IgD-negative memory B cell (primary cell): ENCODE data around the gene ZNF423. TPM values are rescaled to one million over a fixed set of nuclear protein-coding genes. Genes with fewer than 3 reads are reported as not detected.

Experiments
- H3K27ac Mint-ChIP-seq, 3 donors: one replicate each; pipeline ENCODE4 v1.8.0; 2020 to 2022; ENCODE audit warnings: mild to moderate bottlenecking in 3 of 3, mixed read lengths in 3 of 3, moderate library complexity in 1 of 3
- H3K27me3 Mint-ChIP-seq: one replicate; pipeline ENCODE4 v1.8.0; 2021; ENCODE audit warnings: mixed read lengths
- H3K36me3 Mint-ChIP-seq: one replicate; pipeline ENCODE4 v1.8.0; 2020; ENCODE audit warnings: mild to moderate bottlenecking, mixed read lengths
- H3K4me1 Mint-ChIP-seq, 3 donors: one replicate each; pipeline ENCODE4 v1.8.0; 2020 to 2022; ENCODE audit warnings: mixed read lengths in 3 of 3, mild to moderate bottlenecking in 1 of 3
- H3K4me3 Mint-ChIP-seq, 4 donors: one replicate each; pipeline ENCODE4 v1.8.0; 2020 to 2022; ENCODE audit warnings: mild to moderate bottlenecking in 4 of 4, mixed read lengths in 4 of 4, moderate library complexity in 3 of 4
- H3K9me3 Mint-ChIP-seq, 3 donors: one replicate each; pipeline ENCODE4 v1.8.0; 2020 to 2021; ENCODE audit warnings: mixed read lengths in 3 of 3, mild to moderate bottlenecking in 1 of 3
- polyA plus RNA-seq: library from polyadenylated mRNA; unstranded; fragments of 300-500 nt; fragmentation: Illumina TruSeq; gene quantifications from one replicate; pipeline ENCODE4 v1.2.3, GENCODE V29; 2021

Gene ZNF423
- polyA plus RNA-seq, 1 donor from 2014 or later, result not detected

DNA sequence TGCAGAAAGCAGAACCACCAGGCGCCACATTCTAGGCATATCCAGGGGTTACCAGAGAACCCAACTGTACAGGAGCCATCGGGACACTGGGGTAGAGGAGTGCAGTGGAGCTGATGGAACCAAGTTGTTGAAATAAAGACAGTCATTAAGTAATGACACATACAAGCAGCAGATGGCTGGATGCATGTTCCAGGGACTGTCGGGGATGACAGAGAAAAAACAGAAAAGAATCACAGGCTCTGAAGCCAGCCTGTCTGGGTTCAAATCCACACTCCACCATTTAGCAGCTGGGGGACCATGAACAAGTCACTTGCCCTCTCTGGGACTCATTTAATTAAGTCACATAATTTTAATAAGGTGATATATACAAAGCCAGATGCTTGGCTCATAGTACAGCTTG is 117.1 kb downstream of the ZNF423 start:
- no peak overlapping the region for H3K4me3 Mint-ChIP-seq
- no peaks in the 10 kb centered on the region for H3K36me3 Mint-ChIP-seq
- H3K9me3 Mint-ChIP-seq, result peaks cover 0 to 3% (median 0%) of the 10 kb centered on the region in 3 donors
- H3K27me3 Mint-ChIP-seq, result no peaks in the 10 kb centered on the region
- no peak overlapping the region for H3K27ac Mint-ChIP-seq
- H3K4me1 Mint-ChIP-seq, result no peaks in the 10 kb centered on the region

GRCh38 chr16:49738001-49738400 is 117.9 kb downstream of the ZNF423 start:
- H3K27me3 Mint-ChIP-seq, result no peaks in the 10 kb centered on the region
- H3K4me1 Mint-ChIP-seq, result no peaks in the 10 kb centered on the region
- H3K27ac Mint-ChIP-seq, result no peak overlapping the region
- H3K36me3 Mint-ChIP-seq, result no peaks in the 10 kb centered on the region
- H3K4me3 Mint-ChIP-seq, result no peak overlapping the region
- H3K9me3 Mint-ChIP-seq, result peaks cover 0 to 3% (median 0%) of the 10 kb centered on the region in 3 donors

GRCh38 chr16:49737541-49737940 is 118.4 kb downstream of the ZNF423 start:
- peaks cover 0 to 3% (median 0%) of the 10 kb centered on the region in 3 donors for H3K9me3 Mint-ChIP-seq
- H3K36me3 Mint-ChIP-seq, result no peaks in the 10 kb centered on the region

GRCh38 chr16:49734331-49734730 is 121.6 kb downstream of the ZNF423 start:
- Mint-ChIP-seq H3K27ac (peak overlapping the region in 1 of 3 donors; percentile 9), H3K4me1 (no peaks in the 10 kb centered on the region), H3K36me3 (no peaks in the 10 kb centered on the region), H3K9me3 (peaks cover 7 to 11% (median 8%) of the 10 kb centered on the region in 3 donors), H3K4me3 (no peak overlapping the region), H3K27me3 (no peaks in the 10 kb centered on the region)

More at GRCh38 chr16:49737541-49737940, 118.4 kb downstream of the ZNF423 start:
- no peak overlapping the region for H3K4me3 Mint-ChIP-seq
- no peak overlapping the region for H3K27ac Mint-ChIP-seq
- no peaks in the 10 kb centered on the region for H3K4me1 Mint-ChIP-seq
- H3K27me3 Mint-ChIP-seq, result no peaks in the 10 kb centered on the region

GRCh38 chr16:49733313-49734009 is 122.5 kb downstream of the ZNF423 start:
- H3K4me3 Mint-ChIP-seq, result no peak overlapping the region
- H3K27ac Mint-ChIP-seq, result no peak overlapping the region
- H3K27me3 Mint-ChIP-seq, result no peaks in the 10 kb centered on the region
- H3K4me1 Mint-ChIP-seq, result no peaks in the 10 kb centered on the region
- H3K36me3 Mint-ChIP-seq, result no peaks in the 10 kb centered on the region
- H3K9me3 Mint-ChIP-seq, result peaks cover 7 to 11% (median 8%) of the 10 kb centered on the region in 3 donors

- H3K27ac Mint-ChIP-seq, result peak overlapping the region in 1 of 3 donors; percentile 3
- peaks cover 7 to 11% (median 8%) of the 10 kb centered on the region in 3 donors for H3K9me3 Mint-ChIP-seq
- H3K27me3 Mint-ChIP-seq, result no peaks in the 10 kb centered on the region
- no peaks in the 10 kb centered on the region for H3K4me1 Mint-ChIP-seq
- no peaks in the 10 kb centered on the region for H3K36me3 Mint-ChIP-seq
- H3K4me3 Mint-ChIP-seq, result no peak overlapping the region
These were observed 124.0 kb downstream of the ZNF423 start for GRCh38 chr16:49731911-49732310.

DNA sequence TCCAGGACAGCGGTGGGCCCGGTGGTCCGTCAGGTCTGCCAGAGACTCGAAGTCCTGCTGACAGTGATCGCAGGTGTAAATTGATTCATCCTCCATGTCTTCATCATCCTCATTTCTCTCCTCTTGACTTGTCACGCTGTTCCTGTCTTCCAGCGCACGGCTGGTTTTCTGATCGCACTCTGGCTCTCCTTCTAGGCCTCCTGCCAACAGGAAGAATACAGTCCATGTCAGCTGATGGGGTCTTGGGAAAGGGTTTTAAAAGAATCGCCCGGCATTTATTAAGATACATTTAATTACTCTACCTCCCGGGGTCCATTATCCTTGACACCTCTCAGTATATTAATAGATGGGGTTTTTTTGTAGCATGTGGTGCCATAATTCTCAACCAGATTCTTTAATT is 125.1 kb downstream of the ZNF423 start:
- Mint-ChIP-seq H3K27me3 (no peaks in the 10 kb centered on the region), H3K27ac (no peak overlapping the region), H3K4me1 (no peaks in the 10 kb centered on the region), H3K9me3 (peaks cover 8 to 11% (median 9%) of the 10 kb centered on the region in 3 donors), H3K36me3 (no peaks in the 10 kb centered on the region), H3K4me3 (no peak overlapping the region)

DNA sequence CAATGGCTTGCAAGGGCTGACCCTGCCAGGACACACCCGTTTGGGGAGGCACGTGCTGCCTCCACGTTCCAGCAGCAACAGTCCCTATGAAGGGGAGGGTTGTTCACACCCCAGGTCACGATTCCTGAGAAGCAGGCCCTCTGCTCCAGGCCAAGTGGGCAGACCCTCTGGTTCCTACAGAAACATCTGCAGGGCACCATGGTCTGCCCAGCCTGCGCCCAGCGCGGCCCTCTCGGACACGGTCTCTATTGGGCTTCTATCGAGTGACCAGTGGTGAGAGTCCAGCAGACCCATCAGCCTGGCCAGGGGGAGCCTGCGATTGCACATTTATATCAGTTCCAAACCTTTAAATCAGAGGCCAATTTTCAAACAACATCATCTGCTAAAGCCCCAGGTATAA is 128.3 kb downstream of the ZNF423 start:
- H3K36me3 Mint-ChIP-seq, result no peaks in the 10 kb centered on the region
- H3K27me3 Mint-ChIP-seq, result no peaks in the 10 kb centered on the region
- no peak overlapping the region for H3K4me3 Mint-ChIP-seq
- H3K4me1 Mint-ChIP-seq, result peaks cover 0 to 2% (median 0%) of the 10 kb centered on the region in 3 donors
- H3K27ac Mint-ChIP-seq, result no peak overlapping the region
- peaks cover 8 to 11% (median 9%) of the 10 kb centered on the region in 3 donors for H3K9me3 Mint-ChIP-seq

GRCh38 chr16:49726155-49726554 is 129.8 kb downstream of the ZNF423 start:
- Mint-ChIP-seq H3K9me3 (peaks cover 7 to 11% (median 9%) of the 10 kb centered on the region in 3 donors), H3K4me3 (no peak overlapping the region), H3K27me3 (no peaks in the 10 kb centered on the region), H3K4me1 (peaks cover 0 to 2% (median 0%) of the 10 kb centered on the region in 3 donors), H3K36me3 (no peaks in the 10 kb centered on the region), H3K27ac (peak overlapping the region in 1 of 3 donors; percentile 64)

- Mint-ChIP-seq H3K27me3 (no peaks in the 10 kb centered on the region), H3K9me3 (peaks cover 4 to 11% (median 7%) of the 10 kb centered on the region in 3 donors), H3K27ac (no peak overlapping the region), H3K4me3 (no peak overlapping the region), H3K36me3 (no peaks in the 10 kb centered on the region), H3K4me1 (peaks cover 0 to 2% (median 0%) of the 10 kb centered on the region in 3 donors)
These were observed 130.3 kb downstream of the ZNF423 start for GRCh38 chr16:49725651-49726050.

GRCh38 chr16:49724774-49725173 is 131.1 kb downstream of the ZNF423 start:
- Mint-ChIP-seq H3K27me3 (no peaks in the 10 kb centered on the region), H3K4me3 (no peak overlapping the region), H3K27ac (no peak overlapping the region), H3K9me3 (peaks cover under 1 to 6% (median 4%) of the 10 kb centered on the region in 3 donors), H3K36me3 (no peaks in the 10 kb centered on the region), H3K4me1 (peaks cover 0 to 2% (median 0%) of the 10 kb centered on the region in 3 donors)

DNA sequence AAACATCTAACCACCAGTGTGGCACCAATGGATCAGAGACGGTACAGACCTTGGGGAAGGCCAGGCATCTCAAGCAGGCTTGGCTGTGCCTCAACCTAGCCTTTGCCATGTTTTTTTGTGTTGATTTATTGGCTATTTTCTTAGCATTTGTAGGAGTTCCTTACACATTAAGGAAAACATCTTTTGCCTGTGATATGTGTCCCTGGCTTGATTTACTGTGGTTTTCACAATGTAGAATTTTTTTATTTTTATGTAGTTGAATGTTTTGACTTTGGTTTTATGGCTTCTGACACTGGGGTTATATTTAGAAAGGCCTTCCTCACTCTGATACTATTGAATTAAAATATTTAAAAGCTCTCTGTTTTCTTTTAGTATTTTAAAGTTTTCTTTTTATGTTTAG is 132.6 kb downstream of the ZNF423 start:
- H3K4me3 Mint-ChIP-seq, result no peak overlapping the region
- peaks cover 0 to 2% (median 0%) of the 10 kb centered on the region in 3 donors for H3K4me1 Mint-ChIP-seq
- H3K27me3 Mint-ChIP-seq, result no peaks in the 10 kb centered on the region
- no peak overlapping the region for H3K27ac Mint-ChIP-seq
- H3K36me3 Mint-ChIP-seq, result no peaks in the 10 kb centered on the region
- peaks cover 0 to 4% (median 3%) of the 10 kb centered on the region in 3 donors for H3K9me3 Mint-ChIP-seq

- peaks cover 0 to 3% (median 2%) of the 10 kb centered on the region in 3 donors for H3K9me3 Mint-ChIP-seq
- no peaks in the 10 kb centered on the region for H3K36me3 Mint-ChIP-seq
- H3K27ac Mint-ChIP-seq, result no peak overlapping the region
- H3K4me1 Mint-ChIP-seq, result no peaks in the 10 kb centered on the region
- H3K4me3 Mint-ChIP-seq, result no peak overlapping the region
- peaks cover 1% of the 10 kb centered on the region for H3K27me3 Mint-ChIP-seq
These were observed 135.7 kb downstream of the ZNF423 start for GRCh38 chr16:49720225-49720624.

DNA sequence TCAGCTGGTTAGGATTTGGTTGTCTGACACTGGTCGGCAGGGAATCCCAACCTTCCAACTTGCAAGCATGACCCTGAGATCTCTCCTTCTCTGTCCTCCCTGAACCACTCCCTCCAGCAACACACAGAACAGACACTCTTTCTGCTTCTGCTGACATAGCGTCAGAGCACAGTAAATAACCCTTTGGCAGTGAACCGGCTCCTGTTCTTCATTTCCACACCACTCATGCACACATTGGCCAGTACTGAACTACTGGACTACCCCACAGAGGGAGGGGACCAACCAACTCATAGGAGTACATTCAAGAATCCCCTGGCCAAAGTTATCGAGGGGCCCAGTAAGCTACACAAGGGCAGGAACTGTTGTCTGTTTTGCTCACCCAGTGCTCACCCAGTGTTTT is 138.2 kb downstream of the ZNF423 start:
- peaks cover 0 to 3% (median 3%) of the 10 kb centered on the region in 3 donors for H3K9me3 Mint-ChIP-seq
- no peaks in the 10 kb centered on the region for H3K4me1 Mint-ChIP-seq
- no peak overlapping the region for H3K27ac Mint-ChIP-seq
- H3K4me3 Mint-ChIP-seq, result no peak overlapping the region
- peaks cover 1% of the 10 kb centered on the region for H3K27me3 Mint-ChIP-seq
- no peaks in the 10 kb centered on the region for H3K36me3 Mint-ChIP-seq

DNA sequence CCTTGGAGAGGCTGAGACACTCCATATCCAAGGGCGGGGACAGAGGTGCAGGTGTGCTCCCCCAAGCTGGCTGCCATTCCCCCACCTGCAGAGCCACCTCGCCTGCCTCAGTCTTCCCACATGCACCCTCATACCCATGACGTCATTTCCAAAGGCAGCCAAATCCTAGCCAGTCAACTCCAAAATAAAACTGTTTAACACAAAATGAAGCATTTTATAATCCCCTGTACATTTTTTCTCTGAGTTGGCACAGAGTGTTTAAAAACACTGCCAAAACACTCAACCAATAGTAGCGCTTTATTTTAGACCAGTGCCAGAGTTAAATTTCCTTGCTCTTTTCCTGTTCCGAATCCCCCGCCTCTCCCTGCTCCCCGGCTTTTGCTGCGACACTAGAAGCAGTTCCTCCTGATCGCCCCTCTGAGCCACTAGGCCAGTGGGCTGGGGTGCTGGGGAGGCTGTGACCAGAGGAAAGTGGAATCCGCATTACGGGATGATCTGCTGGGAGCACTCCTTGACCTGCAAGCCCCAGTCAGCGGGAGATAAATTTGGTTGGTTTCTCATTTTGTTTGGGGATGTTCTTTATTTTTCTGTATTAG is 139.5 kb downstream of the ZNF423 start:
- H3K27me3 Mint-ChIP-seq, result peaks cover 1% of the 10 kb centered on the region
- H3K4me3 Mint-ChIP-seq, result no peak overlapping the region
- no peaks in the 10 kb centered on the region for H3K4me1 Mint-ChIP-seq
- no peaks in the 10 kb centered on the region for H3K36me3 Mint-ChIP-seq
- H3K9me3 Mint-ChIP-seq, result peaks cover 0 to 4% (median 0%) of the 10 kb centered on the region in 3 donors
- no peak overlapping the region for H3K27ac Mint-ChIP-seq
